Muscle of arm (tissue), 12 donors: Measurements from ENCODE around the gene SPAM1. TPM values are rescaled to one million over a fixed set of nuclear protein-coding genes. Genes with fewer than 3 reads are reported as not detected.

Experiments
- polyA plus RNA-seq, 12 donors: library from polyadenylated mRNA; unstranded; fragments of 120-200 nt; gene quantifications; one replicate each; pipeline ENCODE4 v1.2.1, GENCODE V29; 2013; ENCODE audit not compliant: insufficient read length in 12 of 12

SPAM1 gene
- polyA plus RNA-seq, 12 donors, result not detected

Other genes starting within 250 kb of the SPAM1 start
- 10 to 100 TPM in 11 of 12 donors, not detected in 1; 32.1 to 40.3 (median 36.0) TPM for gene WASL, start 176.2 kb upstream of the SPAM1 start, polyA plus RNA-seq
- under 1 TPM in 1 of 12 donors, not detected in 11; 0.18 TPM for gene HYAL4, start 80.1 kb upstream of the SPAM1 start, polyA plus RNA-seq
- 1 to 10 TPM in 1 of 12 donors, under 1 TPM in 1, not detected in 10; 0.11 to 5.1 TPM for gene TMEM229A, start 107.8 kb downstream of the SPAM1 start, polyA plus RNA-seq